ENCODE measurements around the gene PRSS57.

The PRSS57 gene

GRCh38 chr19:652467-653389 is 42.5 kb downstream of the PRSS57 start:
- no peak for DNase-seq (ENCODE audit: low read depth, low spot score)

GRCh38 chr19:651991-652390 is 43.3 kb downstream of the PRSS57 start:
- DNase-seq (ENCODE audit: low read depth, low spot score), result no peak

GRCh38 chr19:651114-651818 is 44.0 kb downstream of the PRSS57 start:
- no peak for DNase-seq (ENCODE audit: low read depth, low spot score)

GRCh38 chr19:650121-650520 is 45.1 kb downstream of the PRSS57 start:
- DNase-seq (ENCODE audit: low read depth, low spot score), result no peak

GRCh38 chr19:648904-649801 is 46.1 kb downstream of the PRSS57 start:
- no peak for DNase-seq (ENCODE audit: low read depth, low spot score)

GRCh38 chr19:648305-648704 is 46.9 kb downstream of the PRSS57 start:
- DNase-seq (ENCODE audit: low read depth, low spot score), result no peak

- DNase-seq (ENCODE audit: low read depth, low spot score), result no peak
These were observed 47.5 kb downstream of the PRSS57 start for GRCh38 chr19:647566-648284.

- no peak for DNase-seq (ENCODE audit: low read depth, low spot score)
These were observed 48.3 kb downstream of the PRSS57 start for GRCh38 chr19:646779-647565.

GRCh38 chr19:645912-646778 is 49.1 kb downstream of the PRSS57 start:
- DNase-seq (ENCODE audit: low read depth, low spot score), result no peak

GRCh38 chr19:644789-645188 is 50.5 kb downstream of the PRSS57 start:
- DNase-seq (ENCODE audit: low read depth, low spot score), result no peak

- no peak for DNase-seq (ENCODE audit: low read depth, low spot score)
These were observed 50.9 kb downstream of the PRSS57 start for GRCh38 chr19:644363-644762.

- no peak for DNase-seq (ENCODE audit: low read depth, low spot score)
These were observed 51.5 kb downstream of the PRSS57 start for GRCh38 chr19:643736-644135.

GRCh38 chr19:642767-643727 is 52.2 kb downstream of the PRSS57 start:
- DNase-seq (ENCODE audit: low read depth, low spot score), result no peak

GRCh38 chr19:641702-642101 is 53.5 kb downstream of the PRSS57 start:
- no peak for DNase-seq (ENCODE audit: low read depth, low spot score)

- DNase-seq (ENCODE audit: low read depth, low spot score), result no peak
These were observed 54.6 kb downstream of the PRSS57 start for GRCh38 chr19:640606-641189.

GRCh38 chr19:640161-640558 is 55.1 kb downstream of the PRSS57 start:
- no peak for DNase-seq (ENCODE audit: low read depth, low spot score)

GRCh38 chr19:639253-640160 is 55.7 kb downstream of the PRSS57 start, which contains the start of gene FGF22:
Gene FGF22, plus strand, starts transcription at chr19:639879. Its CDS starts 47 bp downstream, at chr19:639926.
- peak; percentile 93 for DNase-seq (ENCODE audit: low read depth, low spot score)
